HG03457 (cell line): Measurements from ENCODE around the gene GLCE.
"Not testable (repeated sequence)": the region's sequence is repeated elsewhere in the genome, so short reads cannot be mapped to it uniquely, and the experiment has no call there.

Source experiments
- ATAC-seq: cut with Tn5 transposase; IDR thresholded peaks from one replicate; pipeline ENCODE4 v1.9.1; 2021; ENCODE audit warnings: moderate number of reproducible peaks; ENCODE audit not compliant: unreplicated experiment

Gene GLCE

GRCh38 chr15:69244798-69245197 is 84.4 kb downstream of the GLCE start:
- no peak for ATAC-seq

- no peak for ATAC-seq
Observed at GRCh38 chr15:69253156-69253555, 92.7 kb downstream of the GLCE start.

- ATAC-seq: no peak
Observed at GRCh38 chr15:69265347-69265955, 105.0 kb downstream of the GLCE start.

GRCh38 chr15:69271217-69271616 is 110.8 kb downstream of the GLCE start:
- no peak for ATAC-seq

GRCh38 chr15:69272139-69272538 is 111.7 kb downstream of the GLCE start:
- ATAC-seq: no peak

- no peak for ATAC-seq
Observed at GRCh38 chr15:69272891-69273290, 112.5 kb downstream of the GLCE start.

GRCh38 chr15:69275074-69275670 is 114.7 kb downstream of the GLCE start:
- ATAC-seq: no peak

- no peak for ATAC-seq
Observed at GRCh38 chr15:69275933-69276560, 115.6 kb downstream of the GLCE start.

- no peak for ATAC-seq
Observed at GRCh38 chr15:69277316-69277715, 116.9 kb downstream of the GLCE start.

- ATAC-seq: no peak
Observed at GRCh38 chr15:69279636-69280035, 119.2 kb downstream of the GLCE start.

- ATAC-seq: no peak
Observed at GRCh38 chr15:69280783-69281182, 120.3 kb downstream of the GLCE start.

GRCh38 chr15:69282104-69282743 is 121.8 kb downstream of the GLCE start:
- ATAC-seq: no peak

GRCh38 chr15:69285834-69286233 is 125.4 kb downstream of the GLCE start:
- no peak for ATAC-seq

- no peak for ATAC-seq
Observed at GRCh38 chr15:69288011-69288410, 127.6 kb downstream of the GLCE start.

- no peak for ATAC-seq
Observed at GRCh38 chr15:69288531-69289341, 128.3 kb downstream of the GLCE start.

GRCh38 chr15:69289342-69290146 is 129.1 kb downstream of the GLCE start:
- ATAC-seq: no peak

- ATAC-seq: no peak
Observed at GRCh38 chr15:69290346-69291164, 130.1 kb downstream of the GLCE start.

- not testable (repeated sequence) for ATAC-seq
Observed at GRCh38 chr15:69291651-69292050, 131.2 kb downstream of the GLCE start.

GRCh38 chr15:69292826-69293420 is 132.5 kb downstream of the GLCE start:
- ATAC-seq: no peak
